ENCODE measurements around the gene PIK3CB. TPM values are rescaled to one million over a fixed set of nuclear protein-coding genes. Genes with fewer than 3 reads are reported as not detected.
A peak's percentile ranks its signal among the peaks of the same experiment; 100 is the strongest.
"Not testable (repeated sequence)": the region's sequence is repeated elsewhere in the genome, so short reads cannot be mapped to it uniquely, and the experiment has no call there.

Gene PIK3CB
- total and polyA plus RNA-seq, 4 donors: 8.0 to 29.8 (median 19.3) TPM

DNA sequence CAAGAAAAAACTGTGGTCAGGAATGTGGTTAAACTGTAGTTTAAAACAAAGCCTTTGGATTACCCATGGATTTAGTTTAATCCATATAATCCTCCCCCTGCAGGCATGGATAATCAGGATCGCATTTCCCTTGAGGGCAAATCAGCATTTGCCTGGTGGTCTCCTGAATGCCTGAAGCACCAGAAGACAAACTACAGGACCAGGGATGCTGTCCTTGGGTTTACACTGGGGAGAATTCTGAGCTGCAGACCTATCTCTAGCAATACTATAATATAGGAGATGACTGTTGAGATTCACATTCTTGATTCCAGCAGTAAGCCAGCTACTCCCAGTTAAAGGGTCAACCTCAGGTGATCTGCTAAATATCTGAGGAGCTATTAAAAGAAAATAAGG, 10.6 kb downstream of the PIK3CB start:
- WGBS, 2 donors: 79 to 93% methylated on average over 1 of the region's 1 CpG
- Histone ChIP-seq H3K27me3 (ENCODE audit: control insufficient read depth in 1 of 2, insufficient read depth in 2 of 2, low read length in 1 of 2) (no peaks in the 10 kb centered on the region), H3K4me3 (ENCODE audit: low read length in 2 of 2) (no peak overlapping the region), H3K9me3 (ENCODE audit: control insufficient read depth, low read length) (no peaks in the 10 kb centered on the region), H3K4me1 (ENCODE audit: control insufficient read depth in 1 of 2, insufficient read depth in 2 of 2, low read length in 2 of 2) (no peaks in the 10 kb centered on the region), H3K36me3 (ENCODE audit: control insufficient read depth in 1 of 2, insufficient read depth in 2 of 2, low read length in 1 of 2) (no peaks in the 10 kb centered on the region), H3K27ac (ENCODE audit: low read depth in 1 of 2, low read length in 2 of 2) (peak overlapping the region in 1 of 2 donors; percentile 54)
- DNase-seq: no peak
- intact Hi-C loops (cut with DNase I): no loop called here
- ATAC-seq (ENCODE audit: low FRiP score): no peak

DNA sequence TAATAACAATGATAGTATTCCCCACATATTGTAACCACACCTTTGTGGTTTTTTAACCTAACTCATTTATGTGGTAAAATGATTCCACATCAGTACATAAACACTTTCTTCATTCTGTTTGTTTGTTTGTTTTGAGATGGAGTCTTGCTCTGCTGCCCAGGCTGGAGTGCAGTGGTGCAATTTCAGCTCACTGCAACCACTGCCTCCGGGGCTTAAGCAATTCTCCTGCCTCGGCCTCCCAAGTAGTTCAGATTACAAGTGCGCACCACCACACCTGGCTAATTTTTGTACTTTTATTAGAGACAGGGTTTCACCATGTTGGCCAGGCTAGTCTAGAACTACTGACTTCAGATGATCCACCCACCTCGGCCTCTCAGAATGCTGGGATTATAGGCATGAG, 14.3 kb downstream of the PIK3CB start:
- H3K27ac ChIP-seq (ENCODE audit: low read depth in 1 of 2, low read length in 2 of 2); intact Hi-C loops (cut with DNase I); ATAC-seq (ENCODE audit: low FRiP score); H3K9me3 ChIP-seq (ENCODE audit: control insufficient read depth, low read length); H3K27me3 ChIP-seq (ENCODE audit: control insufficient read depth in 1 of 2, insufficient read depth in 2 of 2, low read length in 1 of 2); H3K4me1 ChIP-seq (ENCODE audit: control insufficient read depth in 1 of 2, insufficient read depth in 2 of 2, low read length in 2 of 2); H3K36me3 ChIP-seq (ENCODE audit: control insufficient read depth in 1 of 2, insufficient read depth in 2 of 2, low read length in 1 of 2); H3K4me3 ChIP-seq (ENCODE audit: low read length in 2 of 2): not testable (repeated sequence)
- DNase-seq: peak in 1 of 2 donors; percentile 22
- 97 to 98% methylated on average over 4 of the region's 4 CpGs for WGBS, 2 donors

DNA sequence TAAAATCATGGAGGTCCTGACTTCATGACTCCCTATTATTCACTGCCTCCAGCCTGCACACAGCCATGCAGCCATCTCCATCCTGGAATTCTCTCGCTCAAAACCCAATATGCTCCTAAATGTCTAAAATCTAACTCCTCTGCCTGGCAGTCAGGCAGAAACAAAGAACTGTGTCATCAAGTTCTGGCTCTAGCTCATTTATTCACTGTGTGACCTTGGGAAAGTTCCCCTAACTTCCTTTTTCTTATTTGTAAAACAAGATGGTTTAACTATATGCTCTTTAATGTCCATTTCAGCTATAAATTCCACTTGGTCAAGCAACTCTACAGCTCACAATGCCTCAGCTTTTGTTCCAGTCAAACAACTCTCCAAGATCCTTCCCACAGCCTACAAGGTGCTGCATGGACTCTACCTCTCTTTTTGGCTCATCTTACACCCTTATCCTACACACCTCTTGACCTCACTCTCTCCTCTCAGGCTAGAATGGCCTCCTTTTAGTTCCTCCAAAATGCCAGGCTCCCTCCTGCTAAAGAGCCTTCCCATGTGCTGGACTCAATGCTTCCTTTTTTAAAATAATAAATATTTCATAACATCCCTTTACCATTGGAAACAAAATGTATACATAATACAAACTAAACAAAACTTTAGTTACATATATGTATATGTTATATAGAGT, 16.4 kb downstream of the PIK3CB start:
- WGBS, 2 donors: 96 to 98% methylated on average over 1 of the region's 1 CpG
- Histone ChIP-seq H3K27ac (ENCODE audit: low read depth in 1 of 2, low read length in 2 of 2) (no peak overlapping the region), H3K9me3 (ENCODE audit: control insufficient read depth, low read length) (no peaks in the 10 kb centered on the region), H3K4me3 (ENCODE audit: low read length in 2 of 2) (no peak overlapping the region), H3K27me3 (ENCODE audit: control insufficient read depth in 1 of 2, insufficient read depth in 2 of 2, low read length in 1 of 2) (no peaks in the 10 kb centered on the region), H3K4me1 (ENCODE audit: control insufficient read depth in 1 of 2, insufficient read depth in 2 of 2, low read length in 2 of 2) (peaks cover 0 to 6% of the 10 kb centered on the region in 2 donors), H3K36me3 (ENCODE audit: control insufficient read depth in 1 of 2, insufficient read depth in 2 of 2, low read length in 1 of 2) (no peaks in the 10 kb centered on the region)
- intact Hi-C loops (cut with DNase I): no loop called here
- DNase-seq (no peak), ATAC-seq (ENCODE audit: low FRiP score) (no peak)

DNA sequence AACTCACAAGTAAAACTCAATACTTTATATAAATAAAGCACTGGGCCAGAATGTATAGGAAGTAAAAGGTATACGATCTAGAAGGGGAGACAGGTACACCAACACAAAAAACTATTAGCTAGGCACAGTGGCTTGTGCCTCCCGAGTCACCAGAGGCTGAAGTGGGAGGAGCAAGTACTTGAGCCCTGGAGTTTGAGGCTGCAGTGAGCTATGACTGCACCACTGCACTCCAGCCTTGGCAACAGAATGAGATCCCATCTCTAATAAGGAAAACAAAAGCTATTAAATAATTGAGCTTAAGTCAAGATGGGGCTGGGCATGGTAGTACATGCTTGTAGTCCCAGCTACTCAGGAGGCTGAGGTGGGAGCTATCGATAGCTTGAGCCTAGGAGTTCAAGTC, 17.0 kb downstream of the PIK3CB start:
- Histone ChIP-seq H3K27me3 (ENCODE audit: control insufficient read depth in 1 of 2, insufficient read depth in 2 of 2, low read length in 1 of 2) (no peaks in the 10 kb centered on the region), H3K27ac (ENCODE audit: low read depth in 1 of 2, low read length in 2 of 2) (no peak overlapping the region), H3K4me3 (ENCODE audit: low read length in 2 of 2) (no peak overlapping the region), H3K36me3 (ENCODE audit: control insufficient read depth in 1 of 2, insufficient read depth in 2 of 2, low read length in 1 of 2) (no peaks in the 10 kb centered on the region), H3K4me1 (ENCODE audit: control insufficient read depth in 1 of 2, insufficient read depth in 2 of 2, low read length in 2 of 2) (peaks cover 0 to 6% of the 10 kb centered on the region in 2 donors), H3K9me3 (ENCODE audit: control insufficient read depth, low read length) (no peaks in the 10 kb centered on the region)
- intact Hi-C loops (cut with DNase I): no loop called here
- DNase-seq: peak in 1 of 2 donors; percentile 8
- no peak for ATAC-seq (ENCODE audit: low FRiP score)
- 83 to 84% methylated on average over 3 of the region's 3 CpGs for WGBS, 2 donors

DNA sequence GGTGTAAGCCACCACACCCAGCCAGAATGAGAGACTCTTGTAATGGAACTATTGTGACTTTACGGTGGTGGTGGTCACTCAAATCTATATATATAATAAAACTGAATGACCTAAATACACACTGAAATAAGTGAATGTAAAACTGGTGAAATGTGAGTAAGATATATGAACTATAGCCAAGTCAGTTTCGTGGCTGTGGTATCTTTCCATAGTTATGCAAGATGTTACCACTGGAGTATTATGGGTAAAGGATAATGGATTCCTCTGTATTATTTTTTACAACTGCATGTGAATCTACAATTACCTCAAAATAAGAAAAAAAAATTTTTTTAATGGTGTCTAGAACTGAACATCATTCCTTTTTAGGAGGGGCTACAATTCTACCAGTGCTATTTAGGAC, 21.9 kb downstream of the PIK3CB start:
- no peaks in the 10 kb centered on the region for H3K9me3 ChIP-seq (ENCODE audit: control insufficient read depth, low read length)
- intact Hi-C loops (cut with DNase I): no loop called here
- no peak for DNase-seq
- no peak overlapping the region for H3K27ac ChIP-seq (ENCODE audit: low read depth in 1 of 2, low read length in 2 of 2)
- H3K4me3 ChIP-seq (ENCODE audit: low read length in 2 of 2): no peak overlapping the region
- H3K36me3 ChIP-seq (ENCODE audit: control insufficient read depth in 1 of 2, insufficient read depth in 2 of 2, low read length in 1 of 2): no peaks in the 10 kb centered on the region
- no peaks in the 10 kb centered on the region for H3K27me3 ChIP-seq (ENCODE audit: control insufficient read depth in 1 of 2, insufficient read depth in 2 of 2, low read length in 1 of 2)
- WGBS, 2 donors: 89% methylated on average over 2 of the region's 2 CpGs
- no peaks in the 10 kb centered on the region for H3K4me1 ChIP-seq (ENCODE audit: control insufficient read depth in 1 of 2, insufficient read depth in 2 of 2, low read length in 2 of 2)
- ATAC-seq (ENCODE audit: low FRiP score): no peak

DNA sequence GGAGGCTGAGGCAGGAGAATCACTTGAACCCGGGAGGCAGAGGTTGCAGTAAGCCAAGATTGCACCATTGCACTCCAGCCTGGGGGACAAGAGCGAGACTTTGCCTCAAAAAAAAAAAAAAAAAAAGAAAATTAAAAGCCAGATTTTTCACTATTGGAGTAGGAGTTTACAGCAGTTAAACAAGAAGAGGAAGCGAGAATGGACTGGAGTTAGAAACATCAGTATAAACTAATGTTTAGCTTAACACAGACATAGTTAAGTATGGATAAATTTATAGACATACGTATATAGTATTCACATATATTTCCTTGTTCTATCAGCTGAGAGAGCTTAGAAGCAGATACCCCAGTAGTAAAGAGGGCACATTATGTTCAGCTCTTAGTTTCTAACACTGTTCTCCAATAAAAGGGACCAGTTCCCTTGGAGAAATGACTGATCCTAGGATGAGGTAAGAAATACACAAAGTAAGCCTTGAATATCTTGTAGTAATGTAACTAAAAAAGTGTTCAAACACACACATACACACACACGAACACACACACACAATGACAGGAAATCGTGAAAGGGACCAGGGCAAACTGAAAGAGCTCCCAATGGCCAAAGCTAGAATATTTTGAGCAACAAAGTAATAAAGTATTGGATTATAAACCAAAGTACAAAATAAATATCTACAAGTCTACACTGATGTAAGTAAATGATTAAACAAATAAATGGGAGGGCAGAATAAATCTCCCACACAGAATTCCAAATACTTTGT, 25.1 kb downstream of the PIK3CB start:
- Histone ChIP-seq H3K36me3 (ENCODE audit: control insufficient read depth in 1 of 2, insufficient read depth in 2 of 2, low read length in 1 of 2) (no peaks in the 10 kb centered on the region), H3K27me3 (ENCODE audit: control insufficient read depth in 1 of 2, insufficient read depth in 2 of 2, low read length in 1 of 2) (no peaks in the 10 kb centered on the region), H3K9me3 (ENCODE audit: control insufficient read depth, low read length) (no peaks in the 10 kb centered on the region), H3K4me1 (ENCODE audit: control insufficient read depth in 1 of 2, insufficient read depth in 2 of 2, low read length in 2 of 2) (no peaks in the 10 kb centered on the region), H3K4me3 (ENCODE audit: low read length in 2 of 2) (no peak overlapping the region), H3K27ac (ENCODE audit: low read depth in 1 of 2, low read length in 2 of 2) (no peak overlapping the region)
- intact Hi-C loops (cut with DNase I): no loop called here
- DNase-seq: no peak
- WGBS, 2 donors: 81 to 87% methylated on average over 6 of the region's 6 CpGs
- no peak for ATAC-seq (ENCODE audit: low FRiP score)

DNA sequence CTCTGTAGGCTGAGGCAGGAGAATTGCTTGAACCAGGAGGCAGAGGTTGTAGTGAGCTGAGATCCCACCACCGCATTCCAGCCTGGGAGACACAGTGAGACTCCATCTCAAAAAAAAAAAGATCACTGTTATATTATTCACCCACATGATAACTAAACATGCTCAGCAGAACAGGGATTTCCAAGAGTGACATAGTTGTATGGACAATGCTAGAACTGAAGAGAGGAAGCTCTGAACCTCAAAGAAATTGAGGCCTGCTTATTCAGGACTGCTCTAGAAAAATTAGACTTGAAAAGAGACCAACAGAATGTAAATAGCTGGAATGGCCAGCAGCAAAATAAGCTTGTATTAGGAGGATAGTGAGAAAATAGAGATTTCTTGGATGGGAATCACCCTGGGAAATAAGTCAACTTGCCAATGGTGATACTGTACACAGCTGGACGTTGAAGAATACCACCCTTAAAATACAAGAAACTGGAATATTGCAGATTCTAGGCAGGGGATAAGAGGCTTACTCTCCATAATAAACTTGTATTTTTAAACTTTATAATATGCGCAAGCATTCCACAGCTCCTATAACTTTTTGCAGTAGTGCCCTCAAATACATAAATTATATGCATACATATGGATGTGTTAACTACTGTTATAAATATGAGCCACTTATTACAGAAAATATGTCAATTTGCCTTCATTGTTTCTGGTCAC, 28.2 kb downstream of the PIK3CB start:
- DNase-seq: no peak
- 48 to 64% methylated on average over 3 of the region's 3 CpGs for WGBS, 2 donors
- H3K27me3 ChIP-seq (ENCODE audit: control insufficient read depth in 1 of 2, insufficient read depth in 2 of 2, low read length in 1 of 2): no peaks in the 10 kb centered on the region
- intact Hi-C loops (cut with DNase I): no loop called here
- no peak overlapping the region for H3K27ac ChIP-seq (ENCODE audit: low read depth in 1 of 2, low read length in 2 of 2)
- no peak overlapping the region for H3K4me3 ChIP-seq (ENCODE audit: low read length in 2 of 2)
- no peaks in the 10 kb centered on the region for H3K36me3 ChIP-seq (ENCODE audit: control insufficient read depth in 1 of 2, insufficient read depth in 2 of 2, low read length in 1 of 2)
- no peak for ATAC-seq (ENCODE audit: low FRiP score)
- H3K4me1 ChIP-seq (ENCODE audit: control insufficient read depth in 1 of 2, insufficient read depth in 2 of 2, low read length in 2 of 2): no peaks in the 10 kb centered on the region
- no peaks in the 10 kb centered on the region for H3K9me3 ChIP-seq (ENCODE audit: control insufficient read depth, low read length)

DNA sequence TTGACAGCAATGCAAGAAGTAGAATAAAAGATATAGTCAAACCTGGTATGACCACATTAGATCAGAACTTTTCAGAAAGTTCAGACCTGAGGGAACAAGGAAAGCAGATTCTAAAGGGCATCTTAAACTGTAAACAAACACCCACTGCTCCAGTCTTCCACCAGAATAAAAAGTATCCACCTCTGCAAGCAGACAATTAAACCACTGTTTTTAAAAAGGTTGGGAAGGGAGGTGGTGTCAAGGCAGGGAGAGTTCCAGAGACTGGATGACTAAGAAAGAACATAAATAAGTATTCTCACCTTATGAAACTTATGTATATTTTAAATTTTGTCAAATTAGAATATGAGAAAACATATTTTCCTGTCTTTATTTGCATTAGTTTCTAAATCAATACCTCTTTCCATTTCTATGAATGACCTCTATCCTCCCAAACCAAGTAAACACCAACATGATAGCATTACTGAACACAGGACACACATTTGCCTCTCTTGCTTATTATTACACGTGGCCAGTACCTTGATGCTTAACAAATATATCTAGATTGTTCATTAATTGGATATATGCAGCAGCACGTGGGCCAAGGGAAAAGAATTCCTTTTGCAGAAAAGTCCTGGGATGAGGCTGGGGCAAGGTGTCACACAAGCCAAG, 31.6 kb downstream of the PIK3CB start:
- no peak overlapping the region for H3K27ac ChIP-seq (ENCODE audit: low read depth in 1 of 2, low read length in 2 of 2)
- WGBS, 2 donors: 86 to 88% methylated on average over 2 of the region's 2 CpGs
- ATAC-seq (ENCODE audit: low FRiP score) (no peak), DNase-seq (no peak)
- no peaks in the 10 kb centered on the region for H3K27me3 ChIP-seq (ENCODE audit: control insufficient read depth in 1 of 2, insufficient read depth in 2 of 2, low read length in 1 of 2)
- H3K9me3 ChIP-seq (ENCODE audit: control insufficient read depth, low read length): no peaks in the 10 kb centered on the region
- H3K4me1 ChIP-seq (ENCODE audit: control insufficient read depth in 1 of 2, insufficient read depth in 2 of 2, low read length in 2 of 2): no peaks in the 10 kb centered on the region
- no peaks in the 10 kb centered on the region for H3K36me3 ChIP-seq (ENCODE audit: control insufficient read depth in 1 of 2, insufficient read depth in 2 of 2, low read length in 1 of 2)
- intact Hi-C loops (cut with DNase I): no loop called here
- H3K4me3 ChIP-seq (ENCODE audit: low read length in 2 of 2): no peak overlapping the region
